ENCODE results near the gene NCKAP5.

- TF ChIP-seq RAD21 (IDR thresholded peaks at IDR 0.05), result no peak
- TF ChIP-seq CTCF (IDR thresholded peaks at IDR 0.05; ENCODE audit: low read depth, low read length, missing input control), result no peak
- no peak for TF ChIP-seq TAF1 (conservative IDR thresholded peaks at IDR 0.05)
- no peak for TF ChIP-seq YY1 (IDR thresholded peaks at IDR 0.05)
- TF ChIP-seq FOXA2 (IDR thresholded peaks at IDR 0.05), result no peak
- no peak for TF ChIP-seq ZBTB33 (IDR thresholded peaks at IDR 0.05)
- no peak for TF ChIP-seq REST (IDR thresholded peaks at IDR 0.05)
- no peak for TF ChIP-seq ATF3 (IDR thresholded peaks at IDR 0.05)
- no peak for TF ChIP-seq FOXA1 (IDR thresholded peaks at IDR 0.05)
- no peak for TF ChIP-seq GABPA (IDR thresholded peaks at IDR 0.05 in 1 of 2, conservative IDR thresholded peaks at IDR 0.05 in 1 of 2)
- no peak for TF ChIP-seq SP1 (IDR thresholded peaks at IDR 0.05)
- TF ChIP-seq EGR1 (IDR thresholded peaks at IDR 0.05; ENCODE audit: low read depth in 2 of 2), result no peak
- TF ChIP-seq JUND (IDR thresholded peaks at IDR 0.05), result no peak
- TF ChIP-seq RXRA (IDR thresholded peaks at IDR 0.05), result no peak
Observed at GRCh38 chr2:132645722-132646539, 922.3 kb downstream of the NCKAP5 start.
